ENCODE results near the gene SRM.
"Not testable (repeated sequence)": the region's sequence is repeated elsewhere in the genome, so short reads cannot be mapped to it uniquely, and the experiment has no call there.

Gene SRM

DNA sequence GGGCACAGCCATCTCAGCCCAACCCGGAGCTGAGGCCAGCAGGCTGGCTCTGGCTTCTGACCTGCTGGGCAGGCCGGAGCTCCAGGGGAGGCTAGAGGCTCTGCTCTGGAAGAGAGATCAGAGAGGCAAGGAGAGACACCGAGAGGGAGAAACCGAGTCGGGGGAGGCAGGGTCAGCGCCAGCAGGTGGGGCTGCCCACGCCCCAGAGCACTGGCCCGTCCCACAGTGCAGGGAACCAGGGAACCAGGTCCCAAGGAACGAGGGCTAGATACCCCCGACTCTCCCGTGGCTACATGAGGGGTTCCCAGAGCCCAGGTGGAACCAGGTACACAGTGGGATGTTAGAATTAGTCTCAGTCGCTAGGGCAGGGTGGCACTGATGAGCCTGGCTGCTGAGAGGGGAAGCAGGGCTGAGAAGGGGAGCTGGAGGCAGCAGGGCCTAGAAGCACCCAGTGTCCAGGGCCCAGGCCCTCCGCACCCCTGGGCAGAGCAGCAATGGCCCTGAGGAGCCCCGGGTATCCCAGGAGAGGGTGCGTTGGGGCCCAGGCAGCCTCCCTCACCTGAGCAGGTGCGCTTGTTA lies 14.9 kb downstream of the SRM start:
- DNase-seq (ENCODE audit: low read depth in 2 of 2) = no peak

DNA sequence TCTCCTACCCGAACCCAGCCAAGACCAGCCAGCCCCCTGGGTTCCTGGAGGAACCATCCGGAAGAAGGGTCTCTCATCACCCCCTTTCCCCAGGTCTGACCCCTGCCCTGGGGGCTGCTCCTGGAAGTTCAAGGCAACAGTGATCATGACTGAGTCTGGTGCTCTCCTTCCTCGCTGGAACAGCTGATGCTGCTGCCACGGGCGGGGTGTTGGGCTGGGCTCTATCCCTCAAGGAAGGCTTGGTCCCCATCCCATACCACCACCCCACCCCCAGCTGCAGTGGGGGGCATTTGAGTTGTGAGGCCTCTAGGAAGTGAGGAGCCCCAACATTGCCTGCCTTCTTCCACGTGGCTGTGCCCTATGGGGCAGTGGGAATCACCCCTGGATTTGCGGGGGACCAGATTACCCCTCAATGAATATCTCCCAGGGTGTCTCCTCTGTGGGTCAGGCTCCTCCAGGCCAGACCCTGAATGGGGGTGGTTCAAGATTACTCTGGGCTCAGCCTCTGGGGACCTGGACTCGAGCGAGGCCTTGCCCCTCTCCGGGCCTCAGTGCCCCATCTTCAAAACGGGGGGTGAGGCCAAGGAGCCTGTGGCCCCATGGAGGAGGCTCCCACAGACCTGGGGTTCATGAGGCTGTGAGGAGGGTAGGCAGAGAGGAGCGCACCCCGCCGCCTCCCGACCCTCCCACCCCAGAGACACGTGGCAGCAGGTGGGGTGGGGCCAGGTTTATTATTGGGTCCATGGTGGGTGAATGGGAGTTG lies 15.6 kb downstream of the SRM start:
- no peak for DNase-seq (ENCODE audit: low read depth in 2 of 2)

DNA sequence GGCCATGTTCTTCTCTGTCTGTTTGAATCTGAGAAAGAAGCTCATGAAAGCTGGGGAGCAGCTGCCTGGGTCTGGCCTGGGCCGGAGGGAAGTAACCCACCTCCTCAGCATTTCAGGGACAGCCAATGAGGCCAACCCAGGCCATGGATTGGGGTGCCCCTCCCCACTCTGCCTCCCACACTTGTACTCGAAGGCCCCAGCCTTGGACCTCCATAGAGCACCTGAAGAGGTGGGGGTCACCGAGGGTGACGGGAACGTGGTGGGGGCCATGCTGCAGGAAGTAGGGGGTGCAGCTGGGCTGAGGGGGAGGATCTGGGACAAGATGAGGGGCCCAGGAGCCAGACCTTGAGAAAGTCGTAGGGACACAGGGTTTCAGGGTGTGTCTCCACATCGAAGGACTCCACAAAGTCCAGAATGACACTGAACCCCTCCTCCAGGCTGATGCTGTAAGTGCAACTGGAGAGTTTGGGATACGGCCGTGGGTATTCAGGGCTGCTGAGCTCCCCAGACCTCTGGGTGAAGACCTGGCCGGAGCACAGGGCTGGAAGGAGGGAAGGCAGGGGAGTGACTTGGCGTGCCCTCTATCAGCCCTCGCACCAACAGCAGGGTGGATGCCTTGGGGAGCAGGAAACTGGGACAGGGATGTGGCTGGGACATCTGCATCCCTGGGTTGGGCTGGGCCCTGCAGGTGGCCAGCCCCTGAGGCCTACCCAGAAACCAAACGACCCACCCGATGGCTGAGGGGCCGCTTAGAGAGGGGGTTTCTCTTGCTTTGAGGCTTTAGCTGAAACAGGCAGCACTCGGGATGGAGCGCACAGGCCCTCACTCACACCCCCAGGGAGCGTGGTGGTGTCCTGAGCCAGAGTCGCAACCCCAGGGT lies 16.6 kb downstream of the SRM start:
- DNase-seq (ENCODE audit: low read depth in 2 of 2) = no peak

DNA sequence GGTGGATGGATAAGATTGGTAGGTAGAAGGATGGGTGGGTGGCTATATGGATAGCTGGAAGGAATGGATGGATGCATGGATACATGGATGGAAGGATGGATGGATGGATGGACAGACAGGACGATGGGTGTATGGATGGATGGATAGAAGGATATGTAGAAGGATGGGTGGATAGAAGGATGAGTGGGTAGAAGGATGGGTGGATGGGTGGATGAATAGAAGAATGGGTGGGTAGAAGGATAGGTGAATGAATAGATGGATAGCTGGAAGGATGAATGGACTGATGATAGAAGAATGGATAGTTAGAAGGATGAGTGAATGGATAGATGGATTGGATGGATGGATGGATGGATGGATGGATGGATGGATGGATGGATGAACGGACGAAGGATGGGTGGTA lies 17.8 kb downstream of the SRM start:
- DNase-seq (ENCODE audit: low read depth in 2 of 2) = no peak

DNA sequence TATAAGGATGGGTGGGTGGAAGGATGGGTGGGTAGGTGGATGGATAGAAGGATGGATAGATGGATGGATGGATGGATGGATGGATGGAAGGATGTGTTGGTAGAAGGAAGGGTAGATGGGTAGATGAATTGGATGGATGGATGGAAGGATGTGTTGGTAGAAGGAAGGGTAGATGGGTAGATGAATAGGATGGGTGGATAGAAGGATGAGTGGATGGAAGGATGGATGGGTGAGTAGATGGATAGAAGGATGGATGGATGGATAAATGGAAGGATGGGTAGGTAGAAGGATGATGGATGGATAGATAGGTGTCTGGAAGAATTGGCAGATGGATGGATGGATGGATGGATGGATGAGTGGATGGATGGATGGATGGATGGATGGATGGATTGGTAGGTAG lies 18.8 kb downstream of the SRM start:
- DNase-seq (ENCODE audit: low read depth in 2 of 2) = no peak

DNA sequence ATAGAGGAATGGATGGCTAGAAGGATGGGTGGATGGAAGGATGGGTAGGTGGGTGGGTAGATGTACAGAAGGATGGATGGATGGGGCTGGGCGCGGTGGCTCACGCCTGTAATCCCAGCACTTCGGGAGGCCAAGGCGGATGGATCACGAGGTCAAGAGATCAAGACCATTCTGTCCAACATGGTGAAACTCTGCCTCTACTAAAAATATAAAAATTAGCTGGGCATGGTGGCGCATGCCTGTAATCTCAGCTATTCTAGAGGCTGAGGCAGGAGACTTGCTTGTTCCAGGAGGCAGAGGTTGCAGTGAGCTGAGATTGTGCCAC lies 19.8 kb downstream of the SRM start:
- not testable (repeated sequence) for DNase-seq (ENCODE audit: low read depth in 2 of 2)

DNA sequence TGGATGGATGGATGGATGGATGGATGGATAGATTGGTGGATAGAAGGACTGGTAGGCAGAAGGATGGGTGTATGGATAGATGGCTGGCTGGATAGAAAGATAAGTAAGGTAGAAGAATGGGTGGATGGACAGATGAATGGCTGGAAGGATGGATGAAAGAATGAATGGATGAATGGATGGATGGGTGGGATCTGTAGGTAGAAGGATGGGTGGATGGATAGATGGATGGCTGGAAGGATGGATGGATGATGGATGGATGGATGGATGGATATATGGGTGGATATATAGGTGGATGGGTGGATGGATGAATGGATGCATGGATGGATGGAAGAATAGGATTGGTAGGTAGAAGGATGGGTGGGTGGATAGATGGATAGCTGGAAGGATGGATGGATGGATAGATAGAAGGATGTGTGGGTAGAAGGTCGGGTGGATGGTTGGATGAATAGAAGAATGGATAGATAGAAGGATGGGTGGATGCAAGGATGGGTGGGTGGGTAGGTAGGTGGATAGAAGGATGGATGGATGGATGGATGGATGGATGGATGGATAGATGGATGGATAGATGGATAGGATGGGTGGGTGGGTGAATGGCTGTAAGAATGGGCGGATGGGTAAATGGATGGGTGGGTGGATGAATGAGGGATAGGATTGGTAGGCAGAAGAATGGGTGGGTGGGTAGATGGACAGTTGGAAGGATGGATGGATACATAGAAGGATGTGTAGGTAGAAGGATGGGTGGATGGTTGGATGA lies 20.3 kb downstream of the SRM start:
- no peak for DNase-seq (ENCODE audit: low read depth in 2 of 2)

DNA sequence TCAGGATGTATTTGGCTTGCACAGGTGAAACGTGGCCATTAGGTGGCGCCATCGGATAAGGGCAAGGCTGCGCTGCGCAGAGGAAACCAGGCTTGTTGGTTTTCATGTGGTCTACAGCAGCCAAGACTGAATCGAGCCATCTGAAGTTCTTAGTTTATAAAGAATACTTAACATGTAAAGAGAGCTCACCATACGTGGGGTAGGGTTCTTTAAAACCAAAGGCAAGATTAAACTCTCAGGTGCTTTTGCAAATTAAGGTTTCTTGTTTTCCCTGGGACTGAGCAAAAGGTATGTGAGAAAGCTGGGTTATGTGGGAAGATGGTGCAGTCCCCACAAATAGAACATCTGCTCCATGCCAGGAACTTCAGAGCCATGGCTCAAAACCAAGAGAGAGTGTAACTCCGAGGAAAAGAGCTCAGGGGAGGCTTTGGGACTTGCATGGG lies 22.1 kb downstream of the SRM start:
- DNase-seq (ENCODE audit: low read depth in 2 of 2) = peak; percentile 74 to 86

DNA sequence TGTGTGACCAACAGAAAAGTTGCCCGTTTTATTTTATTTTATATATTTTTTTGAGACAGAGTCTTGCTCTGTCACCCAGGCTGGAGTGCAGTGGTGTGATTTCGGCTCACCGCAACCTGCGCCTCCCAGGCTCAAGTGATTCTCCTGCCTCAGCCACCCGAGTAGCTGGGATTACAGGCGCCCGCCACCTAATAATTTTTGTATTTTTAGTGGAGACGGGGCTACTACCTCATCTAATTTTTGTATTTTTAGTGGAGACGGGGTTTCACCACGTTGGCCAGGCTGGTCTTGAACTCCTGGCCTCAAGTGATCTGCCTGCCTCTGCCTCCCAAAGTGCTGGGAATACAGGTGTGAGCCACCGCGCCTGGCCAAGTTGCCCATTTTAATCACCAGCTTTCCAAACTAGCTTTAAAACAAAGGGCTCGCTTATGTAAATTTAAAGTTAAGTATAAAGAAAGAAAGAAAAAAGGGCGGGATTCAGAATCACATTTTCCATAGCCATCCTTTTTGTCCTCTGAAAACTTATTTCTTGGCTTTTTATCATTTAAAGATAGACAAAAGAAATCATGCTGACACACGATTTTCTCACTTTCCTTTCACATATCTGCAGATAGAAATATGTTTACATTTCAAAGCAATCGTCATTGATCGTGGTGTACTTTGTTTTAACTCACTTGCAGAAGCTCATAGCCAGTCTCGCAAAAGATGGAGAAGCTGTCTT lies 22.6 kb downstream of the SRM start:
- DNase-seq (ENCODE audit: low read depth in 2 of 2) = not testable (repeated sequence)

DNA sequence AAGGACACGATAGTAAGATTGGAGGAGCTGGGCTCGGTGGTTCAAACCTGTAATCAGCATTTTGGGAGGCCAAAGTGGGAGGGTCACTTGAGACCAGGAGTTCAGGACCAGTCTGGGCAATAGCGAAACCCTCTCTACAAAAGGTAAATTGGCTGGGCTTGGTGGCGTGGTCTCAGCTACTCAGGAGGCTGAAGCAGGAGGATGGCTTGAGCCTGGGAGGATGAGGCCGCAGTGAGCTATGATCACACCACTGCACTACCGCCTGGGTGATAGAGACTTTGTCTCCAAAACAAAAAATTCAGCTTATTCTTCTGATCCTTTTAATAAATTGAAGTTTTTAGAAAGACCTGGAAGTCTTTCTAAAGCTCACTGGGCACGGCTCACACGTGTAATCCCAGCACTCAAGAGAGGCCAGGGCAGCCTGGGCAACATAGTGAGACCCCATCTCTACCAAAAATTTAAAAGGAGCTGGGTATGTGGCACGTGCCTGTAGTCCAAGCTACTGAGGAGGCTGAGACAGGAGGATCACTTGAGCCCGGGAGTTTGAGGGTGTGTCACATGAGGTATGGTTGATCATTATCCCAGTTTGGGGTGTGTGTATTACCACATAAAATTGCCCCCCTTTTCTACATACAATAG lies 28.1 kb downstream of the SRM start:
- no peak for DNase-seq (ENCODE audit: low read depth in 2 of 2)

DNA sequence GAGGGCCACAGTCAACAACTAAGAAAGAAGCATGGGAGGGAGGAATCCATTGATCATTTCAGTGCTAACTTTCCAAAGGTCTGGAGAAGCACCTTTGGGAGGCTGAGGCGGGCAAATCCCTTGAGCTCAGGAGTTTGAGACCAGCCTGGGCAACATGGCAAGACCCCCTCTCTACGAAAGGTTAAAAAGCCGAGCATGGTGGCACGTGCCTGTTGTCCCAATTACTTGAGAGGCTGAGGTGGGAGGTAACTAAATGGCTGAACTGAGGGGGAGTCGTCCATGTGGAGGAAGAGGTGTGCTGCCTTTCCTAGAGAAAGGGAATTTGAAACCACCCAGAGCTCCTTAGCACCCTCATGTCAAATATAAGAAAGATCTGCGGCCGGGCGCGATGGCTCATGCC lies 29.0 kb downstream of the SRM start:
- DNase-seq (ENCODE audit: low read depth in 2 of 2) = no peak

DNA sequence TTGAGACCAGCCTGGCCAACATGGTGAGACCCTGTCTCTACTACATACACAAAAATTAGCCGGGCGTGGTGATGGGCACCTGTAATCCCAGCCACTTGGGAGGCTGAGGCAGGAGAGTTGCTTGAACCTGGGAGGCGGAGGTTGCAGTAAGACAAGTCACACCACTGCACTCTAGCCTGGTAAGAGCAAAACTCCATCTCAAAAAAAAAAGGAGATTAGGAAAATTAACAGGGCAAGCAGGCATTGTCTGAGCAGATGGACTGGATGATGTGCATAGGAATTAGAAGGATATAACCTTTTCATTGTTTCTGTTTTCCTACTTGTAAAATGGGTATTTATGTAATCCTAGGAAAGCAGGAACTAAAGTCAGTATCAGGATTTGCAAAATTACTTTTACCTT lies 31.8 kb downstream of the SRM start:
- DNase-seq (ENCODE audit: low read depth in 2 of 2) = no peak

DNA sequence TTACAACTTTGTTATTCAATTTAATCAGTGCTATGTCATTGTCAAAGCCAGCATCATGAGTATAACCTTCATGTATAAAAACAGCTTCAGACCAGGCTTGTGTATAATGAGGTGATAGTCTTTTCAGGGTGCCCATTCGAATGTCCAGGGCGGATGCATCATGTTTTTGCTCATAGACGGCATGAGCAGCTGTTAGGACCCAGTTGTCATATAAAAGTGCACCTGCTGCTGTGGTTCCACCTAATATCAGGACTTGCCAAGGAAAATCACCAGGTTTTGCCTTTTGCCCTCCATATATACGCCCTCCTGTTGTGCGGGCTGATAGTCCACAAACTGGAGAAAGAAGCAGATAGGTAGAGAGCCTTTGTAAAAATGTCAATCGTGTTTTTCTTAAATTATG lies 32.5 kb downstream of the SRM start:
- no peak for DNase-seq (ENCODE audit: low read depth in 2 of 2)

DNA sequence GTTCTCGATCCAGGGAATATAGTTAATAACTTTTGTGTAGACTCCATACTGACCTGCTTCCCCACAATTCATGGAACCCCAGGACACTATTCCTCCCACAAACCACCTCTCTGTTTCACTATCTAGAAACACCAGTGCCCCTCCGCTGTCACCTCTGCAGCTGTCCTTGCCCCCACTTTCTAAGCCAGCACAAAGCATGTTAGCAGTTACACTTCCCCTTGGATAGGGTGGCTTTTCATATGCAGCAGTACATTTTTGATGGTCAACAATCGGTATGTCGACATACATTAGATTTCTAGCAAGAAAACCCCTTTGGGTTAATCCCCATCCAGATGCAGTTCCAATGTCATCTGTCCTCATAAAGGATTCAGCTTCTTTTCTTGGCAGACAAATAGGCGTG lies 32.9 kb downstream of the SRM start:
- no peak for DNase-seq (ENCODE audit: low read depth in 2 of 2)

DNA sequence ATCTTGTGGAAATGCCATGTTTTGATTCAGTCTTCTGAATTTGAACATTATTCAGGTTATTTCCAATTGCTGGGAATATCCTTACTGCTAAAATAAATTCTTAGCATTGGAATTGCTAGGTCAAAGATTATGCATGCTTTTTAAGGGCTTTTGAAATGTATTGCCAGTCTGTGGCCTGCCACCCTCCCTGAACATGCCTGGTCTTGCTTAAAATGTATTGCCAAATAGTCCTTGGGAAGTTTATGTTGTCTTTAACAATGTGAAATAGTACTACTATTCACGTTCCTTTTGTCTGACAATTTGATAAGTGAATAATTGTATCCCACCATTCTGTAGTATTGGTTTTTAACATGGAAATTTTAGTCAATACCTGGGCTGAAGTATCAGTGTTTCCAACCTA lies 33.8 kb downstream of the SRM start:
- no peak for DNase-seq (ENCODE audit: low read depth in 2 of 2)

DNA sequence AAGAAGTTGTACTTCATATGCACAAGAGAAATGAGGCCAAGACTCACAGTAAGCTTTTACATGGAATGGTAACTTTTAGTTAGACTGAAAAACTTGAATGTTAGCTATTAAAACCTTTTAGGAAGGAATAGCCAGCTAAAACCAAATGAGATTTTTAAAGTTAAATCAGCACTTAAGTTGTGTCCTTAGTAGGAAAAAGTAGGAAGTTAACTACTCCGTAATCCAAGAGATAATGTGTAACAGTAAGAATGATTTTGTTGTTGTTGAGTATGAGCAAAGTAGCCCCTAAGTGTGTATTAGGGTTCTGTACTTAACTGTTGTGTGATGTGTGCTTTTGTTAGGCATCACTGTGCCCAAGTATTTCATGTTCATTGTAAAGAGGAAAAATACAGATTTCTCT lies 34.2 kb downstream of the SRM start:
- no peak for DNase-seq (ENCODE audit: low read depth in 2 of 2)

DNA sequence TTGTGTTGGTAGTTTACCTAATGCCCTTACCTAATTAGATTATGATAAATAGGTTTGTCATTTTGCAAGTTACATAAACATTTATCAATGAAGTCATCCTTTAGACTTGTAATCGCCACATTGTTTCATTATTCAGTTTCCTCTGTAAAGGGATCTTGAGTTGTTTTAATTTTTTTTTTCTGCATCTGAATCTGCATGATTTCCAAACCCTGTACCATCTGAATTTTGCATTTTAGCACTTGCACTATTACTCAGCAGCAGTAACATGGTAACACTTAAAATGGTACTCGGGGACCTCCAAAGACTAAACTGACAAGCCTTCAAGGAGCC lies 35.0 kb downstream of the SRM start:
- no peak for DNase-seq (ENCODE audit: low read depth in 2 of 2)

DNA sequence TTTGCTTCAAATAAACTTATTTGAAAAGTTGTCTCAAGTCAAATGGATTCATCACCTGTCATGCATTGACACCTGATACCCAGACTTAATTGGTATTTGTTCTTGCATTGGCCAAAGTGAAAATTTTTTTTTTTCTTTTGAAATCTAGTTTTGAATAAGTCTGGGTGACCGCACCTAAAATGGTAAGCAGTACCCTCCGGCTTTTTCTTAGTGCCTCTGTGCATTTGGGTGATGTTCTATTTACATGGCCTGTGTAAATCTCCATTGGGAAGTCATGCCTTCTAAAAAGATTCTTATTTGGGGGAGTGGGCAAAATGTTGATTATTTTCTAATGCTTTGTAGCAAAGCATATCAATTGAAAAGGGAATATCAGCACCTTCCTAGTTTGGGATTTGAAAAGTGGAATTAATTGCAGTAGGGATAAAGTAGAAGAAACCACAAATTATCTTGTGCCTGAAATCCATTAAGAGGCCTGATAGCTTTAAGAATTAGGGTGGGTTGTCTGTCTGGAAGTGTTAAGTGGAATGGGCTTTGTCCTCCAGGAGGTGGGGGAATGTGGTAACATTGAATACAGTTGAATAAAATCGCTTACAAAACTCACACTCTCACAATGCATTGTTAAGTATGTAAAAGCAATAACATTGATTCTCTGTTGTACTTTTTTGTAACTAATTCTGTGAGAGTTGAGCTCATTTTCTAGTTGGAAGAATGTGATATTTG lies 35.5 kb downstream of the SRM start:
- no peak for DNase-seq (ENCODE audit: low read depth in 2 of 2)

DNA sequence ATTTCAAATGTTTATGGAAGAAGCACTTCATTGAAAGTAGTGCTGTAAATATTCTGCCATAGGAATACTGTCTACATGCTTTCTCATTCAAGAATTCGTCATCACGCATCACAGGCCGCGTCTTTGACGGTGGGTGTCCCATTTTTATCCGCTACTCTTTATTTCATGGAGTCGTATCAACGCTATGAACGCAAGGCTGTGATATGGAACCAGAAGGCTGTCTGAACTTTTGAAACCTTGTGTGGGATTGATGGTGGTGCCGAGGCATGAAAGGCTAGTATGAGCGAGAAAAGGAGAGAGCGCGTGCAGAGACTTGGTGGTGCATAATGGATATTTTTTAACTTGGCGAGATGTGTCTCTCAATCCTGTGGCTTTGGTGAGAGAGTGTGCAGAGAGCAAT lies 36.6 kb downstream of the SRM start:
- no peak for DNase-seq (ENCODE audit: low read depth in 2 of 2)

DNA sequence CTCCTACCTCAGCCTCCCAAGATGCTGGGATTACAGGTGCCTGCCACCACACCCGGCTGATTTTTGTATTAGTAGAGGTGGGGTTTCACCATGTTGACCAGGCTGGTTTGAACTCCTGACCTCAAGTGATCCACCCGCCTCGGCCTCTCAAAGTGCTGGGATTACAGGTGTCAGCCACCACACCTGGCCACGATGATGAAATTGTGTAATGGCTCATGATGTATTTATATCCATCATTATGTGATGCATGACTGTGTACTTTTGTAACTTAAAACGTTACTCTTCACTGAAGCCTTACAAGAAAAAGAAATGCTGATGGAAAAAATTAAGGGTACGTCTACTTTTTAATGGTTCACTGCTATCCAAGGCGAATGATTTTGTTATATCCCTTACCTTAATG lies 39.8 kb downstream of the SRM start:
- no peak for DNase-seq (ENCODE audit: low read depth in 2 of 2)

DNA sequence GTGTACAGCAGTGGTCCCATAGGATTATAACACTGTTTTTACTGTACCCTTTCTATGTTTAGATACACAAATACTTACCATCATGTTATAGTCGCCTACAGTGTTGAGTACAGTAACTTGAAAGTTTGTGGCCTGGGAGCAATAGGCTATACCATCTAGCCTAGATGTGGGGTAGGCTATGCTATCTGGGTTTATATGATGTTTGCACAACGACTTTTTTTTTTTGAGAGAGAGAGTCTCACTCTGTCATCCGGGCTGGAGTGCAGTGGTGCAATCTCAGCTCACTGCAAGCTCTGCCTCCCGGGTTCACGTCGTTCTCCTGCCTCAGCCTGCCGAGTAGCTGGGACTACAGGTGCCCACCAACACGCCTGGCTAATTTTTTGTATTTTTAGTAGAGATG lies 40.5 kb downstream of the SRM start:
- DNase-seq (ENCODE audit: low read depth in 2 of 2) = not testable (repeated sequence)

All from stimulated activated CD8-positive, alpha-beta memory T cell treated with anti-CD3 and anti-CD28 coated beads, Interleukin-7, amount 100 ng/mL, for 1 hour (primary cell).